Lower leg skin (tissue), 4 donors: Measurements from ENCODE around the gene CYSLTR2. TPM values are rescaled to one million over a fixed set of nuclear protein-coding genes. Genes with fewer than 3 reads are reported as not detected.

ENCODE experiments used
- DNase-seq, 2 donors: peaks; one replicate each; pipeline ENCODE4 v3.0.0-alpha.2; 2019; ENCODE audit warnings: low spot score in 2 of 2
- H3K4me3 ChIP-seq: fragments of 200-600 bp; sonication (generic); 2 replicates; pipeline ENCODE4 v1.5.1; 2017; ENCODE audit warnings: mild to moderate bottlenecking, low read depth; ENCODE audit not compliant: poor library complexity, severe bottlenecking
- CTCF ChIP-seq, 3 donors: fragments of 450-650 bp; IDR thresholded peaks; one replicate each; pipeline ENCODE4 v1.5.1; 2016; ENCODE audit warnings: antibody characterized with exemption in 3 of 3, mild to moderate bottlenecking in 3 of 3, moderate library complexity in 2 of 3
- POLR2A ChIP-seq, 2 donors: fragments of 450-650 bp; IDR thresholded peaks; one replicate each; pipeline ENCODE4 v1.6.1; 2016 to 2017; ENCODE audit warnings: antibody characterized with exemption in 2 of 2, mild to moderate bottlenecking in 1 of 2, moderate library complexity in 1 of 2
- WGBS, 2 donors: methylation state at CpG; one replicate each; pipeline ENCODE4 v1.1.5; 2018; 5-methylcytosine and 5-hydroxymethylcytosine counted together
- intact Hi-C: fragments of 100-400 bp; cut with DNase I; formaldehyde crosslinking; loops from one replicate; pipeline ENCODE4 v1.15.0; 2023; ENCODE audit warnings: low total_unique reads
- total RNA-seq, 4 donors: library from RNA; depleted of rRNA; stranded (reverse); fragments of >200 nt; gene quantifications; one replicate each; pipeline ENCODE4 v1.1.0, GENCODE V29; 2016

Gene CYSLTR2
- total RNA-seq, 4 donors from 2014 or later = 0.30 to 2.2 (median 1.4) TPM

- no peak for DNase-seq
- intact Hi-C loops = no loop called here
- 78 to 84% methylated on average over 4 of the region's 4 CpGs for WGBS, 2 donors
- TF ChIP-seq POLR2A (IDR thresholded peaks at IDR 0.05) = no peak
- TF ChIP-seq CTCF (IDR thresholded peaks at IDR 0.05) = no peak
- H3K4me3 ChIP-seq = no peak overlapping the region
Observed at GRCh38 chr13:48625413-48626076, 28.2 kb upstream of the CYSLTR2 start.

GRCh38 chr13:48626077-48626449 lies 27.7 kb upstream of the CYSLTR2 start:
- no peak for DNase-seq
- no peak overlapping the region for H3K4me3 ChIP-seq
- TF ChIP-seq POLR2A (IDR thresholded peaks at IDR 0.05) (no peak), CTCF (IDR thresholded peaks at IDR 0.05) (no peak)
- intact Hi-C loops = no loop called here
- 13 to 14% methylated on average over 1 of the region's 1 CpG for WGBS, 2 donors

GRCh38 chr13:48626726-48627451 lies 26.8 kb upstream of the CYSLTR2 start:
- no peak overlapping the region for H3K4me3 ChIP-seq
- 83 to 88% methylated on average over 2 of the region's 2 CpGs for WGBS, 2 donors
- TF ChIP-seq CTCF (IDR thresholded peaks at IDR 0.05) (no peak), POLR2A (IDR thresholded peaks at IDR 0.05) (no peak)
- intact Hi-C loops = no loop called here
- no peak for DNase-seq

GRCh38 chr13:48629277-48629676 lies 24.5 kb upstream of the CYSLTR2 start:
- no peak for DNase-seq
- WGBS, 2 donors = 91 to 93% methylated on average over 4 of the region's 4 CpGs
- intact Hi-C loops = no loop called here
- no peak overlapping the region for H3K4me3 ChIP-seq
- no peak for TF ChIP-seq CTCF (IDR thresholded peaks at IDR 0.05)
- TF ChIP-seq POLR2A (IDR thresholded peaks at IDR 0.05) = no peak

GRCh38 chr13:48630291-48630690 lies 23.4 kb upstream of the CYSLTR2 start:
- DNase-seq = no peak
- intact Hi-C loops = no loop called here
- TF ChIP-seq POLR2A (IDR thresholded peaks at IDR 0.05) (no peak), CTCF (IDR thresholded peaks at IDR 0.05) (no peak)
- H3K4me3 ChIP-seq = no peak overlapping the region
- WGBS, 2 donors = 93 to 96% methylated on average over 1 of the region's 1 CpG
